Activated CD4-positive, alpha-beta T cell treated with anti-CD3 and anti-CD28 coated beads for 1 hour (primary cell): Measurements from ENCODE around the gene DPF3.

Experiments used
- DNase-seq: peaks from one replicate; pipeline ENCODE4 v3.0.0-alpha.2; 2020

Gene DPF3

GRCh38 chr14:72737560-72737943 is 156.3 kb downstream of the DPF3 start:
- no peak for DNase-seq

- no peak for DNase-seq
Measured at GRCh38 chr14:72736786-72737559, 156.9 kb downstream of the DPF3 start.

GRCh38 chr14:72736308-72736707 is 157.6 kb downstream of the DPF3 start:
- DNase-seq = no peak

DNA sequence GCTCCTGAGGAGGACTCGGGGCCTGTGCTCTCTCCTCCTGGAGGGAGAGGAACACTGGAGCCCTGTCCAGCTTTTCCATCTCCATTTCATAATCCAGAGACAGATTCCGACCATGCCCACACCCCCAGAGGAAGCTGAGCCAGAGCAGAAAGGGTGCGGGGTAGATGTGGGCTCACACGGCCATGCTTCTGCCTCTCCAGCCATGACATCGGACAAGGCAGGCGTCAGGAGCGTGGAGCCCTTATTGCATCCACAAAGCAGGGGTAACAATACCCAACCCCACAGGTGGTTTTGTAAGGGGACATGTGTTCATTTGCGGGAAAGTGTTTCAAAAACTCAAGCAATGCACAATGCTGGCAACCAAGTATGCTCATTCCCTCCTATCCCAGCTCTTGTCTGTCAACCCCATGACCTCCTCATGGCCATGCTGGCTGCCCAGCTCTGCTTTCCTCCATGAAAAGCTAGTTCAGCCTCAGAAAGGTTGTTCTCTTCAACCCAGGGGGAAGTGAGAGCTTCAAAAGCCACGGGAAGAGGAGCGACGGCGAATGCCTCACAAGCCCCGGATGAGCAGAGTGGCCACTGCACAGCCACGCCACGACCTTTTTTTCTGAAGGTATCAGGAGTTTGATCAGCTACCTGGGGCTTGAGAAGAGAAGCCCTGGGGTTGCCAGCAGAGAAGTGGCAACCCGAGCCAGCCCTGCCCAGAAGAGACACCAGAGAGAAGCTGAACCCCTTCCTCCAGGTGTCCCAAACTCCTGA is 161.7 kb downstream of the DPF3 start:
- no peak for DNase-seq

- DNase-seq = no peak
Measured at GRCh38 chr14:72731252-72732020, 162.5 kb downstream of the DPF3 start.

DNA sequence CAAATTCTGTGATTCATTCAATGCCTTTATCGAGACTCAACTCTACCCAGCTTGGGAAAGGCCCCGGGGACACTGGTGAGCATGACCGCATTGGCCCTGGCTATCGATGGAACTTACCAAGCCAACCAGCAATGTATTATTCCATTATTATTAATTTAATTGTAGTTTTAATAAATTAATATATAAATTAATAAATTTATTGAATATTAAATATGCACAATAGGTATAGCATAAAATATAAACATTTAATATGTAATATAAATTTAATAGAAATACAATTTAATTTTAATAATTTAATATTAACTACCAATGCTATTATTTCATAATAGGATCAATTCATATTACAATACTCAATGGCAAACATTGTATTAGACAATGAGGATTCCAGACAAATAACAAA is 163.4 kb downstream of the DPF3 start:
- no peak for DNase-seq

DNA sequence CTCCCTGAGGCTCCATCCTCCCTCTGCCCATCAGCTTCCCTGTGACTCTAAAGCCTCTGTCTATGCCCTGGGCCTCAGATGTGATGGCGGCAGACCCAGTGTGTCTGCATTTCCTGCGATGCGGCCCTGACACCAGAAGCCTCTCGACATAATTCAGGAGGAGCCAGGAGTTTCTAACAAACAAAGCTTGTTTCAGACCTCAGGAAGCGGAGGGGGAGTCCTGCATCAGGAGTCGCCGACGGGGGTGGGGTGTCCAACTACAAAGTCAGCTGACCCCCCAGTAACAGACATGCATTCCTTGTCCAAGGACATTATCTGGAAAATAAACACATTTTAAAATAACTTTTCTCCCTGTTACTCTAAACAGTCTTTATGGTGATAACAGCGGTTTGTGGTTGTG is 167.5 kb downstream of the DPF3 start:
- DNase-seq = no peak

DNA sequence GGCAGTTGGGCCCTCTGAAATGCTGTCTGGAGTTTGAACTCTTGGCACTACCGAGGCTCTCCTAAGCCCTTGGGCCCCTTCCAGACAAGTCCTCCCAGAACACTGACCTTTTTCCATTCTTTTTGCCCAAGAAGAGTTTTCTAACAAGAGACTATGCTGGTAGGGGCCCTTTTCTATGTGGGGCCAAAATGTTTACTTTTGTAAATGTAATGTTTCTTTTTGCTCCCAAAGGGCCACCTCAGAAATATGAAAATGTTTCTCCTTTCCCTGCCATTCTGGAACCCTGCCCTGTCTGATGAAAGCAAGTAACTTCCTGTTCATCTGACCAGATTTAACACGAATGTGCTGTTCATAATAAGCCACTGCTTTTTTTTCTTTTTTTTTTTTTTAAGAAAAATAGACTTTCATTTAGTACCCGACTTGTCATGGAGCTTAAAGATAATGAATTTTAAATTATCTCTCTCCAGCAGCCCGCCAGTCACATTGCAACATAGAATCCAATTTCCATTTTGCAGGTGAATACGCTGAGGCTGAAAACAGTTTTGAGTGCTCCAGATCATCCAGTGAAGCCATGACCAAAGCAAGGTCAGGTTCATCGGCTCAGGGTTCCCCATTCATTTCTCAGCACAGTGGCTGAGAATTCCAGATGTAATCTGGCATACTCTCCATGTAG is 169.9 kb downstream of the DPF3 start:
- DNase-seq = no peak

DNA sequence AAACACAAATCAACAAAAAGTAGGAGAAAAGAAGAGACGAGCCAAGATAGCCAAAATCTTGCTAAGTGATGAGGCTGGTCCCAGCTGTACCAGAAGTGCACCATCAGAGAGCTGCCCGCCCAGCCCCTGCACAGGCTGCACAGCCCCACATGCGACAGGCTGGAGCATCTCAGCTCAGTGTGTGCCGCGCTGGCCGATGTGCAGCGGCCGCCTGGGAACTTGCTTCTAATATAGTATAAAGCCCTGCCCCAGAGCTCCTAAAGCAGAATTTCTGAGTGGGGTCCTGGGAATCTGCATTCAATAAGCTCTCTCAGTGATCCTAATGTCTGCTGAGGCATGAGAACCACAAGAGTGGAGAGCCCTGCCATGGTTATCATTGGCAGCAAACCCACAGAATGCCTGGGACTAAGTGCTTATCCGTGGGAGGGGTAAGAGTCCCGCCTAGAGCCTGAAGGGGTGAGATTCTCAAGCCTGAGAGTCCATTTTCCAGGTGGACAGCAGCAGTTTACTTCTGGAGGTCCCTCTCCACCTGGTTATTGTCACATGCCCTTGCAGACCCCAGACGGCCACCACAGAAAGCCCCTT is 171.6 kb downstream of the DPF3 start:
- no peak for DNase-seq

GRCh38 chr14:72721083-72721482 is 172.8 kb downstream of the DPF3 start:
- no peak for DNase-seq

DNA sequence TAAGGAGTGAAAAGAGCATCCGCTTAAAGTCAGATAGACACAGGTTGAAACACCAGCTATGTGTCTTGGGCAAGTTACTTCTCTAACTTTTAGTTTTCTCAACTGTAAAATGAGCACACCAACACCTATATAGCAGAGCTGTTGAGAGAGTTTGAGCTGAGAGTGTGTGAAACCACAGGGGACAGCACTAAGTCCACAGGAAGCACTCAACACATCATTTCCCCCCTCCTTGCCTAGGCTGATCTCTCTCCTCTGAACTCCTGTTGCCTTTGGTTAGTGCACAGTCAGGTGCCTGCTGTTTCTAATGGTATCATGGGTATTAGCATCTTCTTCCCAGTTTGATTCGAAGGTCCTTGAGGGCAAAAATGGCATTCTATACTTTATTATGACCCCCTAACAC is 176.7 kb downstream of the DPF3 start:
- DNase-seq = no peak

DNA sequence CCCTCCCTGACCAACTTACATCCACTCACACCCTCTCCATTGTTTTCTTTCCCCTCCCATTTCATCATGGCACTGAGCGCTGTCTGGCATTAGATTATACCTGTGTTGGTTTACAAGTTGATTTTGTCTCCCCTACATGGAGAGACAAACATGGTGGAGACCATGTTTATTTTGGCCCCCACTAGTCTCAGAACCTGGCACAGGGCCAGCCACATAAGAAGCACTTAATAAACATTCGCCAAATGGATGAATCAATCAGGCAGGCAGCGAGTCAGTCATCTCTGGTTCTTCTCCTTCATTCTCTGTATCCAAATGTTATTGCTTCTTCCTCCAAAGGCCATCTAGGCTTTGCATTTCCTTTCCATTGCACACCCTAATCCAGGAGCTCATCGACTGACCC is 177.4 kb downstream of the DPF3 start:
- DNase-seq = no peak

DNA sequence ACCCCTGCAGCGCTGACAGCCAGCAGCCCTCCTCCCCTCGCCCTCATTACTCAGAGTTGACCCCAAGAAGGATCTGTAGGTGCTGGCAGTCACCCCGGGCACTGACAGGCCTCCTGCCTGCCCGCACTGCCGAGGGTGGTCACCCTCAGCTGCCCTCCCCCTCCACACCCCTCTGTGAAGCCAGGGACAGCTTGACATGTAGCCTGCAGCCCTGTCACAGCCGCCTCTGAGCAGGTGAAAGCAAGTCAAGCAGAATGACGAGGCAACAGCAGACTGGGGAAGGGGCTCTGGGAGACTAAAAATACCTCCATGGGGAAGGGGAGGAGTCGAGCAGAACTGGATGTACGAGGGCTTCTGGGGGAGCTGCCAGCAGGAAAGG is 178.1 kb downstream of the DPF3 start:
- DNase-seq = no peak

DNA sequence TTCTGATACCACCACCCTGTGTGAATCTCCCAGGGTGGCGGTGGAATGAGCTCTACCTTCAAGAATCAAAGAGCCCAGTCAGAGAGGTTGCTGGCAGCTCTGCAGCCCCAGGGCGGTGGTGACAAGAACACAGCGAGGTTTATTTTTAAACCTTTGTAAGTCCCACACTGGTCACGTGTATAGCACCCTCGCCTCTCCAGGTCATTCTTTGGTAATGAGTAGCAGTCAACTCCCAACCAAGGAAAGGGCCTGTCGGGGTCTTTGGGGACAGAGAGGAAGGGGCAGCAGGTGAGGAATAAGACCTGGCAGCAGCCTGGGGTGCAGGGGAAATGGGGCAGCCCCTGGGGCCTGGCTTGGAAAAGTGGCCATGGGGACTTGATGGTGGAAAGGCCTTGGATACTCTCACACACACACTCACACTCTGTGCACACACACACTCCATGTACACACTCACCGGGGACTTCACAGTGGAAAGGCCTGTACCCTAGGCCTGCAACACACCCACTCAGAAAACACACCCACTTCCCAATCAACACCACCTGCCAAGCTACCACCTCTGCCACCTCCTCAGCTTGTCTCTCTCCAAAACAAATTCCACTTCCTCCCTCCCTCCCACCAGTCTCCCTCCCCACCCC is 178.6 kb downstream of the DPF3 start:
- DNase-seq = no peak

DNA sequence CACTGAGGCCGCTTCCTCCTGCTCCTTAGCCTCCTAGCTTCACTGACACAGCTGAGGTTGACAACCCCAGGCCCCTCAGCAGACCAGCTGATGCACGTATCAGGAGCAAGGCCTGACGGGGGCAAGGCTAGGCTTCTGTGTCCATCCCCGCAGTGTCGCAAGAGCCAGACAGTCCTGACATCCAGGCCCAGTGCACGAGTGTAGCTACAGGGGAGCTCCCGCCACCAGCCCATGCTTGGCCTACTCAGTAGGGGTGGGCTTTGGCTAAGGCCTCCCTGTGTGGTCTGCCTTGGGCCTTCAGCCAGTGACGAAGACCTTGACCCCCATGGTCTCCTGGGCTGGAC is 179.1 kb downstream of the DPF3 start:
- DNase-seq = no peak

GRCh38 chr14:72714094-72714493 is 179.8 kb downstream of the DPF3 start:
- DNase-seq = no peak

- DNase-seq = no peak
Measured at GRCh38 chr14:72711936-72712335, 182.0 kb downstream of the DPF3 start.

DNA sequence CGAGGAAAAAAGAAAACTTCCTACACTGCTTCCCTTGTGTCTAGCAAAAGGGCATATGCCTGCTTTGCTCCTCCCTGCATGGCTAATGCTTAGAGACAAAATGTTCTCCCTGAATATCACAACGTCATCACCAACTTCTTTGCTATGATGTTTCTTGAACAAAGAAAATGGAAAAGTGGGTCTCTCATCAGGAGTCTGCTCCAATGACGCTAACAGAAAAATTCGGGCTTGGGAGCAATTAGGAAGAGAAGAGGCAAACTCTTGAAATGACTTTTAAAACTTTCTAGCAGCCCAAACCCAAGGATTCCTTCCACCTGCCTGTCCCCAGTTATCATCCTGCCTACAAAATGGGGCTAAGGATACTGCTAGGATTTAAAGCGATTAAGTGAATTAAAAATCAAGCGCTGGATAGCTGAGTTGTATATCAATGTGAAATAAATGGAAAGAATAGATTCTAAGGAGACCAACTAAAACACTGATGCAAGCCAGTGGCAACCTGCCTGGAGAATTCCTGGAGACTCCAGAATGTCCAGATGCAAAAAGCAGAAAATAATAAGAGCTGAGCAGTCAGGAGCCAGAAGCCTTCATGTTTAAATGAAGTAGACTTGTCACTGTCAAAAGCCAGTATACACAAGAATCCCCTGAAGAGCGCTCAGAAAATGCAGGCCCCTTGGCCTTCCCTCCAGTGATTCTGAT is 183.8 kb downstream of the DPF3 start:
- no peak for DNase-seq

DNA sequence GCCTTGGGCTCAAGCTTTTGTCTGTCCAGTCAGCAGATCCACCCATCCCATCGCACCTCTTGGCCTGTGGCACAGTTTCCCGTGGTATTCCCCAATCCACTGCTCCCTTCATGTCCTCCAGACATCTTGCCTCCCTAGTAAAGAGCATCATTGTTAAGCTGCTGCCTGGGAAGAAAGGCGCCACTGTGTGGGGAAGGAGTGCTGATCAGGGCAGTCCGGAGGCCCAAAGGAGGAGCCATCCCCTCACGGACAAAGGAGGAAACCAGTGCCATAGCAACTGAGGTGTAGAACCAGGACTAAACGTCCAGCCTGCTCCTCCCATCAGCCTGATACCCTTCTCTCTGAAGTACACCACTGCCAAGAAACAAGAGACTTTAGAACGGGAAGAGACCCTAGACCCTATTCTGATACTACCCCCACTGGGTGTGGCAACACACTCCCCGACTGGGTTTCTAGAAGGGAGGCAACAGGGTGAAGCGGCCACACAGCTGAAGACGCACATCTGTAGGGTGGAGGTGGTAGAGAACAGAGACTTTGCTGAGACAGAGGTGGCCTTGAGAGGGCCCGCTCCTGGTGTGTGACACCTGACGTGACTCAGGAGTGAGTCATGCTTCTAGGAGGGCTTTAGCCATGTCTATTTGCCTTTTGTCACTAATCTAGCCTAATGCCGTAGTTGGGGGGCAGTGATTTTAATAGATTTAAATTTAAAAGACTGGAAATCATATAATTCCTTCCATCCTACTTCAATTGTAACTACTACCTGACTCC is 185.0 kb downstream of the DPF3 start:
- DNase-seq = no peak

DNA sequence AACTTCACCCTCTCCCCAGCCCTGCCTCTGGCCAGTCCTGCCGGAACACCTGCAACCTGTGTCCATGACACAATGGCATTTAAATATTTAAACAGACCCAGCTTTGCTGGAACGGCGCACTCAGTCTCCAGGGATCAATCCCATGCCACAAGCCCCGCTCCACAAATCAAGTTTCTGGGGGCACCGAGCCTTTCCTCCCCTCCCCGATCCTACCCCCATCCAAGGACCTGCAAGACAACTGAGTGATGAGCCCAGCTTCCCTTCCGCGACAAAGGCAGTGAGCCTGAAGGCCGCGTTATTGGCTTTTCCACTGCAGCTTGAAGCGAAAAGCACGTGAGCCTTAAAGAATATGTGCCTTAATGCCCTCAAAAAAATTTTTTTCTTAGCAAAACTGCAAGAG is 185.7 kb downstream of the DPF3 start:
- no peak for DNase-seq

- no peak for DNase-seq
Measured at GRCh38 chr14:72706485-72706884, 187.4 kb downstream of the DPF3 start.
